Smooth muscle cell of the coronary artery (primary cell): ENCODE measurements around the gene CYP3A5. TPM values are rescaled to one million over a fixed set of nuclear protein-coding genes. Genes with fewer than 3 reads are reported as not detected.

ENCODE experiments used
- total RNA-seq: library from RNA; depleted of rRNA; stranded (reverse); fragments of >200 nt; gene quantifications from 2 replicates; pipeline ENCODE4 v1.2.3, GENCODE V29; 2014; ENCODE audit warnings: low replicate concordance

The CYP3A5 gene
- not detected in 2 replicates for total RNA-seq

DNA sequence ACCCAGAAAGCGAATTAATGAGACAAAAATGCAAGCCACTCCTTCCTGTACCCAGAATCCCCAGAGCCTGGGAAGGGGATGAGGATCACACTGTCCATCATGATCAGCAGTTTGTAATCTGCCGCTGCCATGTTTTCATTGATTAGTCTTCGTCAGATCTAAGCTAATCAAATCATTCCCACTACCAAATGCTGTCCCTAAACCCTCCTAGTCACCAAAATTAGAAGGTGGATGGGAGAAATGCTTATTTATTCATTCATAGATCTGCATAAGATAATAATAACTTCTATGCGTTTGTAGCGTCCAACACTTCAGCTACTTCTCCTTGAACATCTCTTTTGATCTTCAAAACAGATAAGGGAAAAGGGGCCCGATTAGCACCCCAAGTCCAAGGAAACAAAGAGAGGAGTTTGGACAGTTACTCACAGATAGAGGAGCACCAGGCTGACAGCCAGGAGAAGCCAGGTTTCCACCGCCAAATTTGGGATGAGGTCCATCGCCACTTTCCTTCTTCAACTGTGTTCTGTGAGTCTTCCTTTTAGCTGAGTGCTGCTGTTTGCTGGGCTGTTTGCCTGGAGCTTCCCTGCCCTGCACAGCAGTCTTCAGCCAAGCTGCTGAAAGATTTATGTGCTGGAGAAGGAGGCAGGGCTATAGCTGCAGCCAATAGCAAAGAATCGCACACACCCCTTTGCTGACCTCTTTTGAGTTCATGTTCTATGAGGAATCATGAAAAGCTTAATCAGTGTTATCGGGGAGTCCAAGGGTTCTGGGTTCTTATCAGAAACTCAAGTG, at the start of gene CYP3A5:
TSS of gene CYP3A5 (minus strand) at position 597 of the 792 bp plus-strand sequence. CDS start at position 497, 100 bp downstream.

DNA sequence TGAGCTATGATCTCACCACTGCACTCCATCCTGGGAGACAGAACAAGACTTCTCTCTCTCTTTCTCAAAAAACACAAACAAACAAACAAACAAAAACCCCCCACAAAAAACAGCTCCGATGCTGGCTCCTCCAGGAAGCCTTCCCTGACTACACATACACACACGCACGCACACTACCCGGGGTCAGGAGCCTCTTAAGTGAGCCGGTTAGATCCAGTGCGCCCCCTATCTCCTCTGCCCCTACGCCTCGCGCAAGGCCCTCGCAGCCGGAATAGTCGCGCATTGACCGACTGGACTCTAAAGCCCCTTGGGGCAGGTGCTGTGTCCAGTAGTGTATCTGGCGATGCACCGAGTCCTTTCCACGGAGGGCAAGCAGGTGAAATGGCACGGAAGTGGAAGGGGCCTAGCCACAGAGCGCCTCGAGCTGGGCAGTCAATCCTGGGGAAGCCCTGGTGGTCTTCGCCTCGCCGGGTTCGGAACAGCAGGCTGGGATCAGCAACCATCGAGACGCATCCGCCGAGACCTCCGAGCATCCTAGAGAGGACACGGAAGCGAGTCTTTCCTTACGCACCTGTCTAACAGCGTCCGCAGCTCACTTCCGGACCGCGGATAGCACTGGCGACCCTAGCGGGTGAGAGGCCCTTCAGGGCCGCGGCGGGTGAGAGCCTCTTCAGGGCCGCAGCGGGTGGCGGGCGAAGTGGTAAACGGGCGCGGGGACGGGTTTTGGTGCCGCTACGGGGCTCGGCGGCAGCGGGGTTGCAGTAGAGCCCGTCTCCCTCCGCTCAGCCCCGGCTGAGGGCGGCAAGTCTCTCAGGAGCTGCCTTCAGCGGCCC, 63.2 kb downstream of the CYP3A5 start, which contains the start of gene ZSCAN25:
TSS of gene ZSCAN25 (plus strand) at position 588 of the 833 bp plus-strand sequence. CDS start 2,661 bp downstream, outside the sequence.

Other genes with a start within 250 kb of the CYP3A5 start
- gene PTCD1, start 241.2 kb downstream of the CYP3A5 start, total RNA-seq, result 5.1 and 6.5 TPM in 2 replicates
- gene CPSF4, start 241.1 kb downstream of the CYP3A5 start, total RNA-seq, result 23.5 and 27.0 TPM in 2 replicates
- gene ATP5MF, start 213.8 kb downstream of the CYP3A5 start, total RNA-seq, result 136 and 465 TPM in 2 replicates
- gene ZNF789, start 207.1 kb downstream of the CYP3A5 start, total RNA-seq, result 1.8 and 5.0 TPM in 2 replicates
- gene ZNF394, start 179.7 kb downstream of the CYP3A5 start, total RNA-seq, result 17.2 and 20.7 TPM in 2 replicates
- gene ZKSCAN5, start 175.3 kb downstream of the CYP3A5 start, total RNA-seq, result 8.1 and 10.1 TPM in 2 replicates
- 4.6 and 5.1 TPM in 2 replicates for gene FAM200A, start 127.9 kb downstream of the CYP3A5 start, total RNA-seq
- 28.0 and 45.1 TPM in 2 replicates for gene ZNF655, start 121.4 kb downstream of the CYP3A5 start, total RNA-seq
- gene TMEM225B, start 81.7 kb downstream of the CYP3A5 start, total RNA-seq, result 0.53 and 1.2 TPM in 2 replicates
- 7.9 and 9.2 TPM in 2 replicates for gene ZSCAN25, start 63.0 kb downstream of the CYP3A5 start, total RNA-seq
- 0.23 TPM in 1 of 2 replicates, not detected in the other for gene CYP3A7, start 55.2 kb upstream of the CYP3A5 start, total RNA-seq
- gene CYP3A4, start 104.2 kb upstream of the CYP3A5 start, total RNA-seq, result not detected in 2 replicates
- gene CYP3A43, start 148.0 kb upstream of the CYP3A5 start, total RNA-seq, result not detected in 2 replicates
- 0.12 TPM in 1 of 2 replicates, not detected in the other for gene OR2AE1, start 197.0 kb upstream of the CYP3A5 start, total RNA-seq
- 21.2 and 32.1 TPM in 2 replicates for gene TRIM4, start 239.5 kb upstream of the CYP3A5 start, total RNA-seq
- gene GJC3, start 249.6 kb upstream of the CYP3A5 start, total RNA-seq, result not detected in 2 replicates